Endothelial cell of umbilical vein (primary cell): ENCODE measurements around the gene FLRT3.

ENCODE experiments used
- EZH2 ChIP-seq: IDR thresholded peaks from 2 replicates; pipeline ENCODE4 v1.6.1; 2012; ENCODE audit warnings: borderline replicate concordance, low read depth, mild to moderate bottlenecking, moderate library complexity, low read length, inconsistent platforms; ENCODE audit not compliant: severe bottlenecking
- FOS ChIP-seq: IDR thresholded peaks from 2 replicates; pipeline ENCODE4 v1.6.1; 2011; ENCODE audit warnings: mild to moderate bottlenecking, low read length, moderate library complexity, borderline replicate concordance; ENCODE audit not compliant: insufficient read depth
- GATA2 ChIP-seq: IDR thresholded peaks from 2 replicates; pipeline ENCODE4 v1.7.0; 2011; ENCODE audit warnings: low read depth, mild to moderate bottlenecking, moderate library complexity, mixed read lengths, low read length; ENCODE audit not compliant: insufficient read length, insufficient read depth
- MAX ChIP-seq: IDR thresholded peaks from 2 replicates; pipeline ENCODE4 v1.6.1; 2011; ENCODE audit not compliant: insufficient read depth, insufficient read length
- POLR2A ChIP-seq: IDR thresholded peaks from 2 replicates; pipeline ENCODE4 v1.6.1; 2012; ENCODE audit warnings: low read depth, mild to moderate bottlenecking, control low read depth, low read length
- POLR2AphosphoS5 ChIP-seq: IDR thresholded peaks from 2 replicates; pipeline ENCODE4 v1.6.1; 2012; ENCODE audit warnings: low read depth, mild to moderate bottlenecking, control low read depth, low read length, moderate library complexity; ENCODE audit not compliant: insufficient read depth
- TF ChIP-seq, protein P1 (sequence below), 2 donors: IDR thresholded peaks; 1 replicate in 1 of 2; 2 replicates in 1 of 2; pipeline ENCODE4 v1.5.1; 2011; ENCODE audit warnings: low read length in 2 of 2, mild to moderate bottlenecking in 2 of 2, moderate library complexity in 2 of 2, control low read depth in 1 of 2, inconsistent platforms in 1 of 2, low read depth in 1 of 2; ENCODE audit not compliant: insufficient read depth in 1 of 2; ENCODE audit errors: extremely low read depth in 1 of 2

DNA sequence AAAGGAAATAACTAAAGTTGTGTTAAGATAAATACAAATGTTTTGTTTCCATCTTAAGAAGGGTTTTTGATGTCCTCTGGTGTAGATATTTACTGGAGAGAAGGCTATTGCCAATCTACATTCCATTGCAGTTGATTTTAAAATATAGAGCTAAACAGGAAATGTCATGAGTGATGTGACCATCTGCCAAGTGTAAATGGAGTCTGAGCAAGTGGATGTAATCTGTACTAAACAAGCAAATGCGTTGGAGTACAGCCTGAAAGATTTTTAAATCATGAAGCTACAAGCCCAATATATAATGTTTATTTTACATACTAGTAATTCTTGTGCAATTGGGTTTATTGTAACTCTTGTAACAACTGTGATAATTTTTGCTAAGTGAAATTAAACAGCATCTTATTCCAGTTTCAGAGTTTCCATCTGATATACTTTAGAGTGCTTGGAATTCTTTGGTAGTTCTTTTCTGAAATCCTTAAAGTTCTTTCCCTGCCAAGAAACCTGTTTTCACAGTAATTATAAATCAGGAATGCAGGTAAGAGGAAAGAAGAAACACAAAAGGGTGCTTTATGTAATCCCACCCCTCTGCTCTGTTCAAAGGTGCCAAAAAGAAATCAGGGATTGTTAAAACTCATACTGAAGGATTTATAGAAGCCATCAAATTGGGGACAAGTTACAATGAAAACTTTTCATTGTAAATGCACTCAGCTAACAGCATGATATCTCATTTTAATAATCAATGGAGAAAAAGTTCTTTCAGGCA, 47.2 kb upstream of the FLRT3 start:
- TF ChIP-seq, protein P1, sequence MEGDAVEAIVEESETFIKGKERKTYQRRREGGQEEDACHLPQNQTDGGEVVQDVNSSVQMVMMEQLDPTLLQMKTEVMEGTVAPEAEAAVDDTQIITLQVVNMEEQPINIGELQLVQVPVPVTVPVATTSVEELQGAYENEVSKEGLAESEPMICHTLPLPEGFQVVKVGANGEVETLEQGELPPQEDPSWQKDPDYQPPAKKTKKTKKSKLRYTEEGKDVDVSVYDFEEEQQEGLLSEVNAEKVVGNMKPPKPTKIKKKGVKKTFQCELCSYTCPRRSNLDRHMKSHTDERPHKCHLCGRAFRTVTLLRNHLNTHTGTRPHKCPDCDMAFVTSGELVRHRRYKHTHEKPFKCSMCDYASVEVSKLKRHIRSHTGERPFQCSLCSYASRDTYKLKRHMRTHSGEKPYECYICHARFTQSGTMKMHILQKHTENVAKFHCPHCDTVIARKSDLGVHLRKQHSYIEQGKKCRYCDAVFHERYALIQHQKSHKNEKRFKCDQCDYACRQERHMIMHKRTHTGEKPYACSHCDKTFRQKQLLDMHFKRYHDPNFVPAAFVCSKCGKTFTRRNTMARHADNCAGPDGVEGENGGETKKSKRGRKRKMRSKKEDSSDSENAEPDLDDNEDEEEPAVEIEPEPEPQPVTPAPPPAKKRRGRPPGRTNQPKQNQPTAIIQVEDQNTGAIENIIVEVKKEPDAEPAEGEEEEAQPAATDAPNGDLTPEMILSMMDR (IDR thresholded peaks at IDR 0.05; ENCODE audit: extremely low read depth in 1 of 2, insufficient read depth in 1 of 2, low read depth in 1 of 2, low read length in 2 of 2), result no peak
- no peak for TF ChIP-seq POLR2A
- no peak for TF ChIP-seq FOS
- no peak for TF ChIP-seq POLR2AphosphoS5
- no peak for TF ChIP-seq EZH2
- no peak for TF ChIP-seq MAX
- no peak for TF ChIP-seq GATA2
